Duodenal mucosa (tissue), 2 donors: ENCODE measurements around the gene C10orf71.

Source experiments
- H3K27ac ChIP-seq: one replicate; pipeline ENCODE4 v1.7.0; 2013; ENCODE audit warnings: low read depth, low read length
- H3K27me3 ChIP-seq, 2 donors: one replicate each; pipeline ENCODE4 v1.7.0; 2013; ENCODE audit warnings: low read length in 2 of 2, control low read depth in 1 of 2; ENCODE audit not compliant: insufficient read depth in 2 of 2, control insufficient read depth in 1 of 2
- H3K36me3 ChIP-seq, 2 donors: one replicate each; pipeline ENCODE4 v1.7.0; 2013; ENCODE audit warnings: low read length in 2 of 2, control low read depth in 1 of 2; ENCODE audit not compliant: insufficient read depth in 2 of 2, control insufficient read depth in 1 of 2
- H3K4me1 ChIP-seq, 2 donors: one replicate each; pipeline ENCODE4 v1.7.0; 2013; ENCODE audit warnings: low read length in 2 of 2, control low read depth in 1 of 2; ENCODE audit not compliant: insufficient read depth in 2 of 2, control insufficient read depth in 1 of 2
- H3K4me3 ChIP-seq, 2 donors: one replicate each; pipeline ENCODE4 v1.7.0; 2013; ENCODE audit warnings: low read length in 2 of 2, low read depth in 1 of 2
- H3K9ac ChIP-seq, 2 donors: one replicate each; pipeline ENCODE4 v1.7.0; 2013; ENCODE audit warnings: low read length in 2 of 2, low read depth in 1 of 2
- H3K9me3 ChIP-seq, 2 donors: one replicate each; pipeline ENCODE4 v1.7.0; 2013; ENCODE audit warnings: low read length in 2 of 2, control low read depth in 1 of 2; ENCODE audit not compliant: control insufficient read depth in 1 of 2

Gene C10orf71

DNA sequence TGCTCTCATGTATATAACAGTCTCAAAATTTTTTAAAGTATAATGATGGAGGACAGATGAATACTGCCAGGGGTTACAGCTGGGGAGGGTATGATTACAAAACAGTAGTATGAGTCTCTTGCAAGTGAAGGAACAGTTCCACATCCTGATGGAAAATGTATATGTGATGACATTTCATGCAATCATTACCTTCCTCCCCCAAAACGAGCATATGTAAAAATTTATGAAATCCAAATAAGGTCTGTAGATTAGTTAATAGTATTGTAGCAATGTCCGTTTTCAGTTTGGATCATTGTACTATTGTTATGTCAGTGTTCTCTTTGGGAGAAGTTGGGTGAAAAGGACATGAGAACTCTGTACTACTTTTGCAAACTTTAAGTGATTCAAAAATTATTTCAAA is 58.9 kb downstream of the C10orf71 start:
- no peak overlapping the region for H3K4me3 ChIP-seq
- H3K27ac ChIP-seq = no peak overlapping the region
- no peaks in the 10 kb centered on the region for H3K4me1 ChIP-seq
- H3K9ac ChIP-seq = no peak overlapping the region
- no peaks in the 10 kb centered on the region for H3K36me3 ChIP-seq
- no peaks in the 10 kb centered on the region for H3K9me3 ChIP-seq
- H3K27me3 ChIP-seq = no peaks in the 10 kb centered on the region

- Histone ChIP-seq H3K36me3 (no peaks in the 10 kb centered on the region), H3K9me3 (no peaks in the 10 kb centered on the region), H3K4me1 (no peaks in the 10 kb centered on the region), H3K9ac (no peak overlapping the region), H3K27ac (no peak overlapping the region), H3K27me3 (no peaks in the 10 kb centered on the region), H3K4me3 (no peak overlapping the region)
Measured at GRCh38 chr10:49359349-49360270, 60.6 kb downstream of the C10orf71 start.

DNA sequence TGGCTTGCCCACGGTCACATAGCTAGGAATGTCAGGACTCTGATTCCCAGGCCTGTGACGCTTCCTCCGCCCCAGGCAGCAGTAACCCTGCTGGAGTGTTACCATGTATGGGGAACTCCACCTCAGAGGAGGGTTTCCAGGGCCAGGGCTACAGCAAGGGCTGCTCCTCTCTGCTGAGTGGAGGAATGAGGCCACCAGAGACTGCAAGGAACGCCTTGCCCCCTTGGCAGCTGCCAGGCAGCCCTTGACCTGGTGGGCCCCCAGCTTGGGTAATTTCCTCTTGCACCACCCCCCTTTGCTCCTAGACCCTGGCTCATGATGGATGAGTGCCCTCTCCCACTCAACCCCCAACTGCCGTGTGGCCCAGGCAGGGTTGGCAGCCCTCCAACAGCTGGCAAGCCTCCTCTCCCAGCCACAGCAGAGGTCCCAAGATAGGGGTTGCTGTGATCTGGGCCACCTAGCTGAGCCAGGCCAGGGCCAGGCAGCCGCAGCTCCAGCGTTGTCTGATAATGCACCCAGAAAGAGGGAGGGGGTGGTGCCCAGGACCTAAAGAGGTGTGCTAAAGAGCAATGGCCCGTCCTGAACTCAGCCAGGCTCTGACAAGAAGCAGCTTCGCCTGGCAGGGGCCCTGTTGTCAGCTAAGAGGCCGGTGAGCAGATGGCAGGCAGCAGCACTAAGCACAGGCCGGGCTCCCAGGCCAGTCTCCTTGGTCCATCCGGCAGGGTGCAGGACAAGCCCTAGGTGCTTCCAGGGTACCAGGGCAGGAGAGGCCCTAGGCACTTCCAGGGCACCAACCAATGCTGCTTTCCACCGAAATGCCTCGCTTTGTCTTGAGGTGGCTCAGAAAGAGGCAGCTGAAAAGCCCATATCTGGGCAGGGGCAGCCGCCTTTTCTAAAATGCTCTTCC is 61.6 kb downstream of the C10orf71 start:
- no peak overlapping the region for H3K4me3 ChIP-seq
- H3K27me3 ChIP-seq = no peaks in the 10 kb centered on the region
- no peaks in the 10 kb centered on the region for H3K4me1 ChIP-seq
- no peak overlapping the region for H3K27ac ChIP-seq
- H3K36me3 ChIP-seq = no peaks in the 10 kb centered on the region
- no peak overlapping the region for H3K9ac ChIP-seq
- H3K9me3 ChIP-seq = no peaks in the 10 kb centered on the region

- no peaks in the 10 kb centered on the region for H3K27me3 ChIP-seq
- H3K9me3 ChIP-seq = no peaks in the 10 kb centered on the region
- H3K9ac ChIP-seq = no peak overlapping the region
- no peaks in the 10 kb centered on the region for H3K36me3 ChIP-seq
- H3K27ac ChIP-seq = no peak overlapping the region
- no peak overlapping the region for H3K4me3 ChIP-seq
- no peaks in the 10 kb centered on the region for H3K4me1 ChIP-seq
Measured at GRCh38 chr10:49361178-49361554, 62.2 kb downstream of the C10orf71 start.

DNA sequence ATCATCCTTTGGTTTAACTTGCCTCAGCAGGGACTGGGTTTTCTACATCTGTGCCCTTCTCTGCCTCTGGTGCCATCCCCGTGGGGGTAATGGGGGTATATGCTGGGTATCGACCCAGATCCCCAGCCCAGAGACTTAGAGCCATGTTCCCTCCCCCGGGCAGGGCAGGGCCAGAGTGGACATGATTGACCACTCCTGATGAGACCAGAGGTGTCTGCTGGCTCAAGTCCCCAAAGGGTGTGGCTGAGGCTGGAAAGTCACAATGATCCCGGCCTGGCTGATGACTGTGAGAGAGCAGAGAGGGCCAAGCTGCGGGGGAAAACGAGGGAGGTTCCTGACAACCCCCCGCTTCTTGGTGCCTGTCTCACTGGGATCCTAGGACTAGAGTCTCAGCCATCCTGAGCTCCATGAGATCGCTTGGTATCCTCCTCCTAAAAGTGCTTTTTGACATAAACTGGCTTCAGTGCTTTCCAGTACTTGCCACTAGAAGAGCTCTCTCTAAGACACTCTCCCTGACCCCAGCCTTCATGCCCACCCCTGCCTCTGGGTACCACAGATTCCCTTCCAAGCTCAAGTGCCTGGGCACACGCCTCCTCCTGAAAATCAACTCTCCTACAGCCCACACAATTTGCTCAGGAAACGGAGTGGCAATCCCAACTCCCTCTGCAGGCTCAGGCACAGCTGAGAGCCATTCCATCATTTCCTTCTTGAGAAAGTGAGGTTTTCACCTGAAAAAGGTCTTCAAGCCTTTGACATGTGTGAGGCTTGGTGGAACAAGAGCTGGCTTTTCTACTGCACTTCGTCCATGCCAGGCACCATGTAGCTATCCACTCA is 63.0 kb downstream of the C10orf71 start:
- Histone ChIP-seq H3K27me3 (no peaks in the 10 kb centered on the region), H3K4me1 (no peaks in the 10 kb centered on the region), H3K4me3 (no peak overlapping the region), H3K27ac (no peak overlapping the region), H3K36me3 (no peaks in the 10 kb centered on the region), H3K9ac (no peak overlapping the region), H3K9me3 (no peaks in the 10 kb centered on the region)

DNA sequence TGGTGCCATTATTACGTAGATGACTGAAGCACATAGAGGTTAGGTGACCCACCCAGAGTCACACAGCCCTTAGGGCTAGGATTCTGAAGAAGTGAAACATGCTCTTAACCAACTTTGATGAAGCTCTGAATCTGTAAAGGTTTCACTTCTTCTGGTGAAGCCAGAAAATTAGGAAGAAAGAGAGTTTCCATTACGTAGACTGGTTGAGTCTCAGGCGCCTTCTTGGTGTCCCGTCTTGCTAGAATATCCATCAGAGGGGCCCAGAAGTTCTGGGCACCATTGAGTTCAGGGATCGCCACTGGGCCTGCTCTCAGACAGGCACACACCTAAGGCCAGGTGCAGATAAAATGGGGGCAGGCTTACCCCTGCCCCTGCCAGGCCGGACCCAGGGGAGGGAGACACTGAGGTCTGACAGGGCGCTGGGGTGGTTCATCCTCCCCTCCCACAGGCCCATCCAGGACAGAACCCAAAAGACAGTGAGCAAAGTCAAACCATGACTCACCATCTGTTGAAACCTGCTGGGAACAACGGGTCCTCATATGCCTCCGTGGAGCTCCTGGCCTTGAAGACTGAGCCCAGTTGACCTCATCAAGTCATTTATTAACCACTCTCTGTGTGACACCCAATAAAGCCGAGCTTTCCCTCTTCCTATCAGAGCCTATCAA is 63.8 kb downstream of the C10orf71 start:
- Histone ChIP-seq H3K27ac (no peak overlapping the region), H3K9ac (no peak overlapping the region), H3K4me3 (no peak overlapping the region), H3K36me3 (no peaks in the 10 kb centered on the region), H3K4me1 (no peaks in the 10 kb centered on the region), H3K9me3 (no peaks in the 10 kb centered on the region), H3K27me3 (no peaks in the 10 kb centered on the region)

DNA sequence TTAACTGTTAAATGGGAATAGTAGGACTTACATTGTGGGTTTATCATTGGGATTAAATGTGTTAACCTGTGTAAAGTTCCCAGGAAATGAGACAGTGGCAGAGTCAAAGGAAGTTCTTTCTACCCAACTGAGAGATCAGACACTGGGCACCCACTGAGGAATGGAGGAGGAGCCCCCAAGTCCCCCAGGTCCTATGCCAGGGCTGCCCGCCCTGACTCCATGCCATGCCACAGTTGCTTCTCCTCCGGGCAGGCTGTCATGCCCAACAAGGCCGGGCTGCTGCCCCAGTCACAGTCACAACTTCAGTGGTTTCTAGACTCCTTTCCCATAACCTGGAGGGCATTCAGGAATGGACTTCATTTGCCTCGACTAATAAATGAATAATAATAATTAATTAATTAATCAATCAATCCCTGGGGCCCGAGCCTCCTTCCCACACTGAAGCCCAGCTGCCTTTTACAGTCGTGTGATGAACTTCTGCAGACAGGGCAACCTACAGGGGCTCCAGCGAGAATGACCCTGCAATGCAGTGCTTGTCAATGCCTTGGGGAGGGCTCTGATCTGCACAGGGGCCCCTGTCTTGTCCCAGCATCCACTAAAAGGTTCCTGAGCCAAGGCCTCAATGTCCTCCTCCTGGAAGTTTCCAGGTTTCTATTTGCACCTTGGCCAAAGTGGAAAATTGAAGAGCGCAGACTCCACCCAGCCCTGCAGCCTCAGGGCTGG is 64.5 kb downstream of the C10orf71 start:
- H3K27me3 ChIP-seq = no peaks in the 10 kb centered on the region
- H3K4me3 ChIP-seq = no peak overlapping the region
- no peaks in the 10 kb centered on the region for H3K36me3 ChIP-seq
- no peak overlapping the region for H3K9ac ChIP-seq
- H3K27ac ChIP-seq = no peak overlapping the region
- H3K4me1 ChIP-seq = no peaks in the 10 kb centered on the region
- no peaks in the 10 kb centered on the region for H3K9me3 ChIP-seq

DNA sequence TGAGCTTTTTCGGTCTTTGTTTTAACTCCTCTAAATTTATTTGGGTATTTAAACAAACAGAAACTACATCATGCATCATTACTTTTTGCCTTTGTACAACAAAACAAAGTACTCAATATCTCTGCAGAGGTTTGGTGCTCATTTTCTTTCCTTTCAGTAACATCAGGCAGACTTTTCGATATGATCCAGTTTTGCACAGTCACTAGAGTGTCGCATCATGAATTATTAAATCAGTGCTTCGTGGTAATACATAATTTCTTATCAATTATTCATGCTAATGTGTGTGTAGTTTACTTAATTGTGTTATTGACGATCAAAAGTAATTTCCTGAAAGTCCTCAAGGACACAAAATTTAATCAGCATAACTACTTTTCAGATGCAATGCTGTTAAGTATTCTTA is 65.1 kb downstream of the C10orf71 start:
- H3K36me3 ChIP-seq = no peaks in the 10 kb centered on the region
- no peaks in the 10 kb centered on the region for H3K9me3 ChIP-seq
- no peak overlapping the region for H3K27ac ChIP-seq
- no peak overlapping the region for H3K4me3 ChIP-seq
- no peaks in the 10 kb centered on the region for H3K27me3 ChIP-seq
- no peak overlapping the region for H3K9ac ChIP-seq
- no peaks in the 10 kb centered on the region for H3K4me1 ChIP-seq

DNA sequence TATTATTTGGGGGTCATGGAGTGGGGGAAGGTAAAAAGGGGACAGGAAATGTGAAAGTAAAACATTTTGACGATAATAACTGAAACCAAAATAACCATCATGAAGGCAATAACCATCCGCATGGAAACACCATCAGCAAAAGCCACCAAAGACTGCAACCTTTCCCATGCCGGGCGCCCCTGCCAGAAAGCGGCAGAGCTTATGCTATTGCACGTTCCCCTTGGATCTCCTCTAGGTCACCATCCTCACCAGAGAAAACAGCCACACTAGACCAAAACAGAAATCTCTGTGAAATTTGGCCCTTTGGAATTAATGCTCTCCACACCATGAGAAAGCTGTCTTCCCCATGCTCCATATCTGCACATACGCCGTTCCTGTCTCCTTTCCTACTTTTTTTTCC is 65.8 kb downstream of the C10orf71 start:
- H3K4me3 ChIP-seq = no peak overlapping the region
- no peaks in the 10 kb centered on the region for H3K36me3 ChIP-seq
- no peaks in the 10 kb centered on the region for H3K4me1 ChIP-seq
- H3K27me3 ChIP-seq = no peaks in the 10 kb centered on the region
- no peaks in the 10 kb centered on the region for H3K9me3 ChIP-seq
- no peak overlapping the region for H3K9ac ChIP-seq
- no peak overlapping the region for H3K27ac ChIP-seq
